ENCODE measurements around the gene GPR61.

GPR61 gene

GRCh38 chr1:109543283-109543987, 3.8 kb downstream of the GPR61 start:
- H3K4me1 ChIP-seq (ENCODE audit: control insufficient read depth, insufficient read depth, low read length): peaks cover 4% of the 10 kb centered on the region; the same call in 1 of the 2 replicates
- POLR2A ChIA-PET: interaction anchor here (1.6 kb wide), 1 partner anchor 11 kb away, joined by 4 read pairs; no protein-coding TSS in a partner anchor
- H3K36me3 ChIP-seq (ENCODE audit: control insufficient read depth in 2 of 2, insufficient read depth in 1 of 2, low read length in 2 of 2): no peaks in the 10 kb centered on the region
- CTCF ChIA-PET: interaction anchor here (0.7 to 20.8 kb wide), 10 partner anchors 10 to 231 kb away, joined by 3 to 1152 read pairs (median 22); partner anchors contain the start of genes AMIGO1, AMPD2, CYB561D1 and GNAT2
- no peak overlapping the region for H3K4me3 ChIP-seq (ENCODE audit: low read depth, low read length)
- no peak overlapping the region for H3K27ac ChIP-seq (ENCODE audit: extremely low read depth, low read depth, low read length)
- no peaks in the 10 kb centered on the region for H3K9me3 ChIP-seq (ENCODE audit: control insufficient read depth, insufficient read depth, low read depth, low read length)
- no peak for TF ChIP-seq HOXD13 (CRISPR knock-in tag; IDR thresholded peaks at IDR 0.05; ENCODE audit: borderline replicate concordance)
- no peak for TF ChIP-seq ZNF677 (tag by site-specific recombination; IDR thresholded peaks at IDR 0.05)
- TF ChIP-seq GFI1B (tag by site-specific recombination; IDR thresholded peaks at IDR 0.05): no peak
- no peak for TF ChIP-seq BCL11A (tag by site-specific recombination; IDR thresholded peaks at IDR 0.05; ENCODE audit: low read depth)
- TF ChIP-seq ZNF623 (tag by site-specific recombination; IDR thresholded peaks at IDR 0.05): no peak
- no peak for TF ChIP-seq ZNF121 (tag by site-specific recombination; IDR thresholded peaks at IDR 0.05)
- no peak for TF ChIP-seq SP2 (tag by site-specific recombination; IDR thresholded peaks at IDR 0.05)
- TF ChIP-seq ZNF549 (tag by site-specific recombination; IDR thresholded peaks at IDR 0.05): no peak
- TF ChIP-seq ZNF2 (tag by site-specific recombination; IDR thresholded peaks at IDR 0.05): no peak
- TF ChIP-seq ZNF837 (tag by site-specific recombination; IDR thresholded peaks at IDR 0.05): no peak
- TF ChIP-seq ZNF571 (tag by site-specific recombination; IDR thresholded peaks at IDR 0.05): no peak
- TF ChIP-seq ZNF660 (tag by site-specific recombination; IDR thresholded peaks at IDR 0.05): no peak
- TF ChIP-seq ZNF426 (tag by site-specific recombination; IDR thresholded peaks at IDR 0.05): no peak
- no peak for TF ChIP-seq ZBTB6 (tag by site-specific recombination; IDR thresholded peaks at IDR 0.05)

GRCh38 chr1:109543988-109544735, 4.5 kb downstream of the GPR61 start:
- H3K4me3 ChIP-seq (ENCODE audit: low read depth, low read length): no peak overlapping the region
- H3K27ac ChIP-seq (ENCODE audit: extremely low read depth, low read depth, low read length): no peak overlapping the region
- H3K36me3 ChIP-seq (ENCODE audit: control insufficient read depth in 2 of 2, insufficient read depth in 1 of 2, low read length in 2 of 2): no peaks in the 10 kb centered on the region
- H3K9me3 ChIP-seq (ENCODE audit: control insufficient read depth, insufficient read depth, low read depth, low read length): no peaks in the 10 kb centered on the region
- POLR2A ChIA-PET: interaction anchor here (1.6 kb wide), 1 partner anchor 12 kb away, joined by 4 read pairs; no protein-coding TSS in a partner anchor
- H3K4me1 ChIP-seq (ENCODE audit: control insufficient read depth, insufficient read depth, low read length): peaks cover 4% of the 10 kb centered on the region; the same call in 1 of the 2 replicates
- CTCF ChIA-PET: interaction anchor here (0.9 to 6.1 kb wide), 11 partner anchors 9 to 441 kb away, joined by 3 to 158 read pairs (median 24); partner anchors contain the start of genes AHCYL1, AMPD2 and GNAT2
- TF ChIP-seq GLI2 (tag by site-specific recombination; IDR thresholded peaks at IDR 0.05; ENCODE audit: borderline replicate concordance, low read depth): no peak
- no peak for TF ChIP-seq BCL11A (tag by site-specific recombination; IDR thresholded peaks at IDR 0.05; ENCODE audit: low read depth)
- no peak for TF ChIP-seq PRDM1 (tag by site-specific recombination; IDR thresholded peaks at IDR 0.05)
- no peak for TF ChIP-seq ZNF341 (tag by site-specific recombination; IDR thresholded peaks at IDR 0.05; ENCODE audit: low read depth)
- TF ChIP-seq ZNF596 (tag by site-specific recombination; IDR thresholded peaks at IDR 0.05): no peak
- TF ChIP-seq KLF10 (tag by site-specific recombination; IDR thresholded peaks at IDR 0.05): no peak
- TF ChIP-seq ZSCAN16 (tag by site-specific recombination; IDR thresholded peaks at IDR 0.05): no peak
